ENCODE measurements around the gene PARP11.

PARP11 gene

DNA sequence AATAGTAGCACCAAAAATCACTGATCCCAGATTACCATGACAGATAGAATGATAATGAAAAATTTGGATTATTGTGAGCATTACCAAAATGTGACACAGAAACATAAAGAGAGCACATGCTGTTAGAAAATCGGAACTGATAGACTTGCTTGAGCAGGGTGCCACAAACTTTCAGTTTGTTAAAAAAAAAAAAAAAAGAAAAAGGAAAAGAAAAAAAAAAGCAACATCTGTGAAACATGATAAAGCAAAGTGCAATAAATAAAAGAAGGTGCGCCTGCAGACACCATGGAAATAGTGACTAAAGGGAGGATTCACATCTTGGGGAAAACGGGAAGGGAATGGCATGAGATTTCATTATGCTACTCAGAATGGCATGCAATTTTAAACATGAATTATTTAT, 6.6 kb upstream of the PARP11 start:
- Histone ChIP-seq H2AK5ac (ENCODE audit: low read depth, low read length) (no peak overlapping the region), H2BK12ac (ENCODE audit: low read length) (no peak overlapping the region), H3K4me1 (ENCODE audit: control insufficient read depth in 2 of 2, insufficient read depth in 1 of 2, low read depth in 1 of 2, low read length in 2 of 2) (peaks cover 15 to 32% of the 10 kb centered on the region in 2 donors), H2AFZ (ENCODE audit: low read length) (no peak overlapping the region), H4K91ac (ENCODE audit: low read depth, low read length, poor library complexity) (no peak overlapping the region), H3K23ac (ENCODE audit: low read depth, low read length, poor library complexity) (no peak overlapping the region), H3K27me3 (ENCODE audit: control insufficient read depth in 3 of 3, insufficient read depth in 3 of 3, low read depth in 1 of 3, low read length in 3 of 3) (no peaks in the 10 kb centered on the region), H3K9me3 (replicated peaks in 1 of 2; ENCODE audit: control insufficient read depth in 2 of 2, insufficient read depth in 1 of 2, low read depth in 1 of 2, low read length in 2 of 2) (peaks cover 0 to 3% of the 10 kb centered on the region in 2 donors), H3K18ac (ENCODE audit: low read length) (no peak overlapping the region), H3K36me3 (replicated peaks in 1 of 2; ENCODE audit: control insufficient read depth in 2 of 2, insufficient read depth in 2 of 2, low read length in 2 of 2) (no peaks in the 10 kb centered on the region), H2BK120ac (ENCODE audit: low read depth, low read length) (no peak overlapping the region), H3K79me1 (ENCODE audit: low read depth, low read length) (no peaks in the 10 kb centered on the region), H3K14ac (ENCODE audit: low read length) (no peak overlapping the region), H2BK15ac (ENCODE audit: low read length) (no peak overlapping the region), H3K9ac (ENCODE audit: low read depth, low read length, poor library complexity) (no peak overlapping the region), H3K4ac (ENCODE audit: low read length) (no peak overlapping the region), H3K27ac (replicated peaks; ENCODE audit: low read length) (peak overlapping the region; percentile 45), H3K4me2 (ENCODE audit: insufficient read depth, low read length, poor library complexity, severe bottlenecking) (no peak overlapping the region), H2BK5ac (ENCODE audit: low read length) (no peak overlapping the region), H3K4me3 (ENCODE audit: low read length in 2 of 2) (no peak overlapping the region), H4K8ac (ENCODE audit: low read depth, low read length) (no peak overlapping the region)
- no peak for DNase-seq (ENCODE audit: low spot score)
- WGBS, 2 donors (ENCODE audit: extremely low coverage in 2 of 2, insufficient read length in 2 of 2, insufficient replicate concordance in 1 of 2) = no CpG with 5 or more reads among the region's 3 CpGs

DNA sequence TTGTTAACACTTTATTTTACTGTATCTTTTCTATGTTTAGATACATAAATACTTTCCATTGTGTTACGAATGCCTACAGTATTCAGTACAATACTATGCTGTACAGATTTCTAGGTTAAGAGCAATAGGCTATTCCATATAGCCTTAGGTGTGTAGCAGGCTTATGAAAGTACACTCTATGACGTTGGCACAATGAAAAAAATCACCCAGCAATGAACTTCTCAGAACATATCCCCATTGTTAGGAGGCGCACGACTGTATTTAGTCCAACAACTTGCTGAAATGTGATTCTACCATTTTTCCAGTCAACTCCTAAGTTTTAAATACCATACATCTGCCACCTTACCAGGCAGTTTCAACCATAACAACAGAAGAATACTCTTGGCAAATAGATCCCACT, 1.8 kb downstream of the PARP11 start:
- no peak overlapping the region for H2AK5ac ChIP-seq (ENCODE audit: low read depth, low read length)
- no peak overlapping the region for H3K9ac ChIP-seq (ENCODE audit: low read depth, low read length, poor library complexity)
- H3K4me3 ChIP-seq (ENCODE audit: low read length in 2 of 2) = peak overlapping the region in 1 of 2 donors; percentile 61
- no peak overlapping the region for H4K8ac ChIP-seq (ENCODE audit: low read depth, low read length)
- H2BK5ac ChIP-seq (ENCODE audit: low read length) = no peak overlapping the region
- no peak overlapping the region for H3K27ac ChIP-seq (replicated peaks; ENCODE audit: low read length)
- peaks cover 2% of the 10 kb centered on the region for H3K79me1 ChIP-seq (ENCODE audit: low read depth, low read length)
- H4K91ac ChIP-seq (ENCODE audit: low read depth, low read length, poor library complexity) = no peak overlapping the region
- H3K36me3 ChIP-seq (replicated peaks in 1 of 2; ENCODE audit: control insufficient read depth in 2 of 2, insufficient read depth in 2 of 2, low read length in 2 of 2) = no peaks in the 10 kb centered on the region
- no peaks in the 10 kb centered on the region for H3K9me3 ChIP-seq (replicated peaks in 1 of 2; ENCODE audit: control insufficient read depth in 2 of 2, insufficient read depth in 1 of 2, low read depth in 1 of 2, low read length in 2 of 2)
- no peak overlapping the region for H3K23ac ChIP-seq (ENCODE audit: low read depth, low read length, poor library complexity)
- no peak overlapping the region for H2BK120ac ChIP-seq (ENCODE audit: low read depth, low read length)
- H2BK15ac ChIP-seq (ENCODE audit: low read length) = no peak overlapping the region
- no peaks in the 10 kb centered on the region for H3K27me3 ChIP-seq (ENCODE audit: control insufficient read depth in 3 of 3, insufficient read depth in 3 of 3, low read depth in 1 of 3, low read length in 3 of 3)
- no peak overlapping the region for H2BK12ac ChIP-seq (ENCODE audit: low read length)
- H3K18ac ChIP-seq (ENCODE audit: low read length) = no peak overlapping the region
- H2AFZ ChIP-seq (ENCODE audit: low read length) = no peak overlapping the region
- no peak overlapping the region for H3K4ac ChIP-seq (ENCODE audit: low read length)
- H3K4me1 ChIP-seq (ENCODE audit: control insufficient read depth in 2 of 2, insufficient read depth in 1 of 2, low read depth in 1 of 2, low read length in 2 of 2) = peaks cover 2 to 12% of the 10 kb centered on the region in 2 donors
- H3K14ac ChIP-seq (ENCODE audit: low read length) = no peak overlapping the region
- no peak overlapping the region for H3K4me2 ChIP-seq (ENCODE audit: insufficient read depth, low read length, poor library complexity, severe bottlenecking)
- WGBS, 2 donors (ENCODE audit: extremely low coverage in 2 of 2, insufficient read length in 2 of 2, insufficient replicate concordance in 1 of 2) = no CpG with 5 or more reads among the region's 4 CpGs
- no peak for DNase-seq (ENCODE audit: low spot score)

DNA sequence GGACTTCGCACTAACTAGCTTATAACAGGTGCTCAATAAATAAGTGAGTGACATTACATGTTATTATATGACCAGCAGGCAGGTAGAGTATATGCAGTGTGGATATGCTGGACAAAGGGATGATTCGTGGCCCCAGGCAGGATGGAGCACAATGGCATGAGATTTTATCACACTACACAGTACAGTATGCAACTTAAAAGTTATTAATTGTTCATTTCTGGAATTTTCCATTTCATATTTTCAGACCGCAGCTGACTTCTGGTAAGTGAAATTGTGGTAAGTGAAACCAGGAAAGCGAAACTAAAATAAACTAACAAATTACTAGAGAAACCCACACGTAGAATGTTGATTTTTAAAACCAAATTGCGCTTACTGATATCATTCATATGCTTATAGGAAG, 3.3 kb downstream of the PARP11 start:
- no peak for DNase-seq (ENCODE audit: low spot score)
- Histone ChIP-seq H2AFZ (ENCODE audit: low read length) (no peak overlapping the region), H2AK5ac (ENCODE audit: low read depth, low read length) (no peak overlapping the region), H3K9me3 (replicated peaks in 1 of 2; ENCODE audit: control insufficient read depth in 2 of 2, insufficient read depth in 1 of 2, low read depth in 1 of 2, low read length in 2 of 2) (peaks cover 0 to 13% of the 10 kb centered on the region in 2 donors), H2BK12ac (ENCODE audit: low read length) (no peak overlapping the region), H2BK5ac (ENCODE audit: low read length) (no peak overlapping the region), H3K4me2 (ENCODE audit: insufficient read depth, low read length, poor library complexity, severe bottlenecking) (no peak overlapping the region), H2BK120ac (ENCODE audit: low read depth, low read length) (no peak overlapping the region), H3K27ac (replicated peaks; ENCODE audit: low read length) (no peak overlapping the region), H3K9ac (ENCODE audit: low read depth, low read length, poor library complexity) (no peak overlapping the region), H3K36me3 (replicated peaks in 1 of 2; ENCODE audit: control insufficient read depth in 2 of 2, insufficient read depth in 2 of 2, low read length in 2 of 2) (peaks cover 0 to 6% of the 10 kb centered on the region in 2 donors), H3K23ac (ENCODE audit: low read depth, low read length, poor library complexity) (no peak overlapping the region), H3K4me3 (ENCODE audit: low read length in 2 of 2) (no peak overlapping the region), H3K4me1 (ENCODE audit: control insufficient read depth in 2 of 2, insufficient read depth in 1 of 2, low read depth in 1 of 2, low read length in 2 of 2) (peaks cover 2 to 12% of the 10 kb centered on the region in 2 donors), H3K18ac (ENCODE audit: low read length) (no peak overlapping the region), H4K91ac (ENCODE audit: low read depth, low read length, poor library complexity) (no peak overlapping the region), H3K79me1 (ENCODE audit: low read depth, low read length) (peaks cover 2% of the 10 kb centered on the region), H2BK15ac (ENCODE audit: low read length) (no peak overlapping the region), H3K27me3 (ENCODE audit: control insufficient read depth in 3 of 3, insufficient read depth in 3 of 3, low read depth in 1 of 3, low read length in 3 of 3) (no peaks in the 10 kb centered on the region), H4K8ac (ENCODE audit: low read depth, low read length) (no peak overlapping the region), H3K14ac (ENCODE audit: low read length) (no peak overlapping the region), H3K4ac (ENCODE audit: low read length) (no peak overlapping the region)
- no CpG with 5 or more reads among the region's 6 CpGs for WGBS, 2 donors (ENCODE audit: extremely low coverage in 2 of 2, insufficient read length in 2 of 2, insufficient replicate concordance in 1 of 2)

DNA sequence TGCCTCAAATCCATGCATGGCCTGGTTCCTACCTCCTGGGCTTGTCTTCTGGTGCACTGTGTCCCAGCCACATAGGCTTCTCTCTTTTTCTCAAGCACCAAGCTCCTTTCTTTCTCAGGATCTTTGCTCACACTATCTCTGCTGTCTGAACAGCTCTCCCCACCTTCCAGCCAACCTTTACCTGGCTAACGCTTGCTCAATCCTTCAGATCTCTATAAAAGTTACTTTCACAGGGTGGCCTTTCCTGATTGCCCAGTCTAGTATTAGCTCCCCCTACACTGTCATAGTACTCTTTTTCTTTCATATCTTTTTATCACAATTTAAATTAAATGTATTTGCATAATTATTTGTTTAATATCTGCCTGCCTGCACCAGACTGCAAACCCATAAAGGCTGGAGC, 3.8 kb downstream of the PARP11 start:
- Histone ChIP-seq H3K4ac (ENCODE audit: low read length) (no peak overlapping the region), H3K23ac (ENCODE audit: low read depth, low read length, poor library complexity) (no peak overlapping the region), H2AK5ac (ENCODE audit: low read depth, low read length) (no peak overlapping the region), H3K9ac (ENCODE audit: low read depth, low read length, poor library complexity) (no peak overlapping the region), H4K91ac (ENCODE audit: low read depth, low read length, poor library complexity) (no peak overlapping the region), H3K27ac (replicated peaks; ENCODE audit: low read length) (no peak overlapping the region), H3K9me3 (replicated peaks in 1 of 2; ENCODE audit: control insufficient read depth in 2 of 2, insufficient read depth in 1 of 2, low read depth in 1 of 2, low read length in 2 of 2) (peaks cover 0 to 17% of the 10 kb centered on the region in 2 donors), H3K14ac (ENCODE audit: low read length) (no peak overlapping the region), H3K4me3 (ENCODE audit: low read length in 2 of 2) (no peak overlapping the region), H2BK120ac (ENCODE audit: low read depth, low read length) (no peak overlapping the region), H2BK12ac (ENCODE audit: low read length) (no peak overlapping the region), H3K36me3 (replicated peaks in 1 of 2; ENCODE audit: control insufficient read depth in 2 of 2, insufficient read depth in 2 of 2, low read length in 2 of 2) (peaks cover 0 to 6% of the 10 kb centered on the region in 2 donors), H4K8ac (ENCODE audit: low read depth, low read length) (no peak overlapping the region), H3K27me3 (ENCODE audit: control insufficient read depth in 3 of 3, insufficient read depth in 3 of 3, low read depth in 1 of 3, low read length in 3 of 3) (no peaks in the 10 kb centered on the region), H3K4me2 (ENCODE audit: insufficient read depth, low read length, poor library complexity, severe bottlenecking) (no peak overlapping the region), H3K79me1 (ENCODE audit: low read depth, low read length) (peaks cover 2% of the 10 kb centered on the region), H2AFZ (ENCODE audit: low read length) (no peak overlapping the region), H3K18ac (ENCODE audit: low read length) (no peak overlapping the region), H2BK15ac (ENCODE audit: low read length) (no peak overlapping the region), H3K4me1 (ENCODE audit: control insufficient read depth in 2 of 2, insufficient read depth in 1 of 2, low read depth in 1 of 2, low read length in 2 of 2) (peaks cover 2 to 12% of the 10 kb centered on the region in 2 donors), H2BK5ac (ENCODE audit: low read length) (no peak overlapping the region)
- no CpG with 5 or more reads among the region's 1 CpG for WGBS, 2 donors (ENCODE audit: extremely low coverage in 2 of 2, insufficient read length in 2 of 2, insufficient replicate concordance in 1 of 2)
- no peak for DNase-seq (ENCODE audit: low spot score)

All from neuronal stem cell (in vitro differentiated cells).